Activated naive CD8-positive, alpha-beta T cell treated with anti-CD3 and anti-CD28 coated beads for 36 hours (primary cell): Measurements from ENCODE around the gene GGNBP2. TPM values are rescaled to one million over a fixed set of nuclear protein-coding genes. Genes with fewer than 3 reads are reported as not detected.

ENCODE experiments used
- DNase-seq: peaks from one replicate; pipeline ENCODE4 v3.0.0; 2021
- H3K27ac Mint-ChIP-seq: one replicate; pipeline ENCODE4 v1.8.0; 2022; ENCODE audit warnings: mild to moderate bottlenecking, moderate library complexity, mixed read lengths
- H3K27me3 Mint-ChIP-seq: one replicate; pipeline ENCODE4 v1.8.0; 2022; ENCODE audit warnings: mild to moderate bottlenecking, mixed read lengths
- H3K36me3 Mint-ChIP-seq: one replicate; pipeline ENCODE4 v1.8.0; 2021; ENCODE audit warnings: mild to moderate bottlenecking, mixed read lengths
- H3K4me1 Mint-ChIP-seq: one replicate; pipeline ENCODE4 v1.8.0; 2021; ENCODE audit warnings: mixed read lengths
- H3K4me3 Mint-ChIP-seq: one replicate; pipeline ENCODE4 v1.8.0; 2022; ENCODE audit warnings: mild to moderate bottlenecking, moderate library complexity, mixed read lengths
- H3K9me3 Mint-ChIP-seq: one replicate; pipeline ENCODE4 v1.8.0; 2022; ENCODE audit warnings: mixed read lengths
- total RNA-seq, 2 experiments: library from RNA; stranded (reverse); gene quantifications; one replicate each; pipeline ENCODE4 v1.2.3, GENCODE V29; 2021

GGNBP2 gene
- total RNA-seq, 2 experiments from 2014 or later, result 72.8 to 74.6 TPM

DNA sequence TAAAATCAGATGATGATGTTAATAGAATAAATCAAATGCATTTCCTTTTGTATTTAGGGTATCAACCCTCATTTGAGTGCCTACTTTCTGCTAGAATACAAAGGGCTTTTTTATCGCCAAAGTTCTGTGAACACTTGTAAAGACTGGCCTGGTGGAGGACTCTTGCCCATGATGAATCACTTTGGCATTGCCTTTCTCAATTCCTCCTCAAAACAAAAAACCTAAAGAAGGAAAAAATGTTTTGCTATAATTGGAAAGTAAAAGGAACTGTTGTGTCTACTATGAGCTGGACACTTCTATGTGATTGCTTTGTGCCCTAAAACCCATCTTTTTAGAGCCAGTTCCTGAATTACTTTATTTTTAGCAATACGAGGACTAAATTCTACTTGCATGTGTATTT is 34.0 kb downstream of the GGNBP2 start:
- no peaks in the 10 kb centered on the region for H3K9me3 Mint-ChIP-seq
- H3K4me1 Mint-ChIP-seq, result peaks cover 7% of the 10 kb centered on the region
- H3K4me3 Mint-ChIP-seq, result no peak overlapping the region
- H3K36me3 Mint-ChIP-seq, result peaks cover 24% of the 10 kb centered on the region
- H3K27me3 Mint-ChIP-seq, result no peaks in the 10 kb centered on the region
- H3K27ac Mint-ChIP-seq, result no peak overlapping the region
- no peak for DNase-seq

DNA sequence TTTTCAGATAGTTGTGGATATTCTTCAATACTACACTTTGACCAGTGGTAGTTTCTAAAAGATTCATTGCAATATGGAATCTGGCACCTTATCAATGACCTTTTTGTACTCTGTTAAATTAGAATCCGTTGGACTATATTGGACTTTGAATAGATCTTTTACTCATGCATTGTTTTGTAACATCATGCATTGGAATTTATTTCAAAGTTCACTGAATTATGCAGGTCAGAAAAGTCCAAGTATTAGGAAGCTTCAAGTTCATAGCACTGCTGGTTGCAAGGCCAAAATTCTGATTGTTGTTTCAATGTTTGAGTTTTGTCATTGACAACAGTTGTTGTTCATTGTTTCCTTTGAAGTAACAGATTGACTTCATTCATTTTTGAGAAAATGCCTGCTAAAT is 39.1 kb downstream of the GGNBP2 start:
- Mint-ChIP-seq H3K4me3 (no peak overlapping the region), H3K4me1 (no peaks in the 10 kb centered on the region), H3K9me3 (no peaks in the 10 kb centered on the region), H3K36me3 (peaks cover 33% of the 10 kb centered on the region), H3K27ac (no peak overlapping the region), H3K27me3 (no peaks in the 10 kb centered on the region)
- DNase-seq, result no peak

DNA sequence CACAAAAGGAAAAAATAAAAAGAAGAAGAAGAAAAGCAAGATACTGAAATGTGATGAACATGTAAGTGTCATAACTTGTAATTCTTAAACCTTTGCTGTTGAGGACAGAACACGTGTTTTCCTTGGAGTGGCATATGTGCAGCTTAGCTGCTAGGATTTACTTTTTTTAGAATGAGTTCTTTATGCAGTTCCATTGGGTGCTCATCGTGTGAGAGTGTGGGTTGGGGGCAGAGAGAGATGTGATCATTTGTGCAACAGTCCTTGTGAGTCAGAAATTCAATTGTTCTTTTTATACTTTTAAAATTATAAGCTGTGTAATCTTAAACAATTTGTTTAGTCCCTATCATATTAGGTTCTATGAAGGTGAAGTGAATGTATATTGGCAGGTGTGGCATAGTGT is 41.4 kb downstream of the GGNBP2 start:
- peaks cover 10% of the 10 kb centered on the region for H3K4me1 Mint-ChIP-seq
- H3K9me3 Mint-ChIP-seq, result no peaks in the 10 kb centered on the region
- no peak for DNase-seq
- no peak overlapping the region for H3K4me3 Mint-ChIP-seq
- peaks cover 20% of the 10 kb centered on the region for H3K36me3 Mint-ChIP-seq
- no peak overlapping the region for H3K27ac Mint-ChIP-seq
- H3K27me3 Mint-ChIP-seq, result no peaks in the 10 kb centered on the region

DNA sequence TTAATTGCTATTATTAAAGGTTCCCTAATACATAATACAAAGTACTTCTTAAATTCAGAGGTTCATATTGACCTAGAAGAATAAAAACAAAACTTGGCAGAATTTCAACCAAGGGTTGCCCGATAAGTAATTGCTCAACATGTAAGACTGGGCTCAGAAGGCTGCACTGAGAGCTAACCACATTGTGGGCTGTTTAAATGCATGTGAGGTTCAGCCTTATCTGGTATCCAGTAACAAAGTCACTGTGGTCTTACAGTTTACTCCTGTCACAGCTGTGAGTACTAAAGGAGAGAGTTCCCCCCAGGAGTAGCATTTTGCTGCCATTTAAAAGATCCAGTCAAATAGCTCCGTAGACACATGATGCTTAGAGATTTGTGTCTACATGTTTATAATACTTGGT is 45.4 kb downstream of the GGNBP2 start:
- no peaks in the 10 kb centered on the region for H3K9me3 Mint-ChIP-seq
- peaks cover 26% of the 10 kb centered on the region for H3K4me1 Mint-ChIP-seq
- H3K27ac Mint-ChIP-seq, result peak overlapping the region; percentile 36
- H3K27me3 Mint-ChIP-seq, result no peaks in the 10 kb centered on the region
- H3K4me3 Mint-ChIP-seq, result no peak overlapping the region
- H3K36me3 Mint-ChIP-seq, result peaks cover 23% of the 10 kb centered on the region
- no peak for DNase-seq

DNA sequence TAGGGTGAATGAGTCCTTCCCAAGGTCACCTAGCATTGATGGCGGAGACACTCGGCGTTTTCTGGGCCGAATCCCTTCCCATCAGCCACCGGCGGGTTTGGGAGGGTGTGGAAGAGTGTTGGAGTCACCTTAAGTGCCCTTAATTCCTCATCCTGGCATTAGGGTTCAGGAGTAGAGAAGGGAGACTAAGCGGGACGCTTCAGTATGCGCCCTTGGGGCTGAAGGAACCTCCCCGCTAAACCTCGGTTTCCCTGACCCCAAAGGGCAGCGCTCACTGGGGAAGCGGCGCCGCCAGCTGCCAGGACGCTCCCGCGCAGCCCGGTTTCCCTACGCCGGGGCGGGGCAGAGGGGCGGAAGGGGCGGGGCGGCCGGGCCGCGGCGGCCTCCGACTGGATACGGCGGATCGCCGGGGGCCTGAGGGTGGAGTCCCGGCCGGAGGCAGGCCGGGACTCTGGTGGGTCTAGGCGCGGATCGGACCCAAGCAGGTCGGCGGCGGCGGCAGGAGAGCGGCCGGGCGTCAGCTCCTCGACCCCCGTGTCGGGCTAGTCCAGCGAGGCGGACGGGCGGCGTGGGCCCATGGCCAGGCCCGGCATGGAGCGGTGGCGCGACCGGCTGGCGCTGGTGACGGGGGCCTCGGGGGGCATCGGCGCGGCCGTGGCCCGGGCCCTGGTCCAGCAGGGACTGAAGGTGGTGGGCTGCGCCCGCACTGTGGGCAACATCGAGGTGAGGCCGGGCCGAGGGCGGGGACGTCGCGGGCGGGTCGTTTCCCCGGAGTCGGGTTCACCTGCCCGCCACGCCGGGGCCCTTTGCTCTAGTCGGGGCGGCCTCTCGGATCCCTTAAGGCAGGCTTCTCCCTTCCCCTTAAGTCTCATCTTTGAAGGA is 47.0 kb downstream of the GGNBP2 start, which contains the start of gene DHRS11:
DHRS11 (plus strand) TSS at position 446 of the 882 bp plus-strand sequence; CDS start at position 577, 131 bp downstream.
- peak within 1 kb of the TSS; percentile 78 for H3K27ac Mint-ChIP-seq
- no peaks in the 10 kb centered on the region for H3K27me3 Mint-ChIP-seq
- peak; percentile 86 for DNase-seq
- H3K9me3 Mint-ChIP-seq, result no peaks in the 10 kb centered on the region
- H3K4me1 Mint-ChIP-seq, result peaks cover 26% of the 10 kb centered on the region
- peaks cover 18% of the 10 kb centered on the region for H3K36me3 Mint-ChIP-seq
- peak within 1 kb of the TSS; percentile 78 for H3K4me3 Mint-ChIP-seq

DNA sequence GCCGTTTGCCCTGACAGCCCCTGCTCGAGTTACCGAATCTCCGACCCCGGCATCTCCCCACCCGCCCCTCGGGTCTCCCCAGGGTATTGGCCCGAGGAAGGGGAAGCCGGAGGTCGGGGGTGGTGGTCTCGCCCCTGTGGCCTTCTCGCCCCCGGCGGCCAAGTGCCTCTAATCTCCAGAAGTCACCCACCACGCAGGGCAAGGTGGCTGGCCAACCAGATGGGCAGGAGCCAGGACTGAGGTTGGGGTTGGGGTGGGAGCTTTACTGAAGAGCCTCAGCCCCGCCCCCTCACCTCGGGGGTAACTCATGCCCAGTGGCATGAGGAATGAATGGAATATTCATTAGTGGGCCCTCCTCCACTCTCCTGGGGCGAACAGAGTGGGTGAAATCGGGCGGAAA is 47.6 kb downstream of the GGNBP2 start:
- DNase-seq, result peak; percentile 24
- H3K36me3 Mint-ChIP-seq, result peaks cover 13% of the 10 kb centered on the region
- H3K27me3 Mint-ChIP-seq, result no peaks in the 10 kb centered on the region
- peak overlapping the region; percentile 78 for H3K4me3 Mint-ChIP-seq
- peaks cover 26% of the 10 kb centered on the region for H3K4me1 Mint-ChIP-seq
- no peaks in the 10 kb centered on the region for H3K9me3 Mint-ChIP-seq
- H3K27ac Mint-ChIP-seq, result no peak overlapping the region

DNA sequence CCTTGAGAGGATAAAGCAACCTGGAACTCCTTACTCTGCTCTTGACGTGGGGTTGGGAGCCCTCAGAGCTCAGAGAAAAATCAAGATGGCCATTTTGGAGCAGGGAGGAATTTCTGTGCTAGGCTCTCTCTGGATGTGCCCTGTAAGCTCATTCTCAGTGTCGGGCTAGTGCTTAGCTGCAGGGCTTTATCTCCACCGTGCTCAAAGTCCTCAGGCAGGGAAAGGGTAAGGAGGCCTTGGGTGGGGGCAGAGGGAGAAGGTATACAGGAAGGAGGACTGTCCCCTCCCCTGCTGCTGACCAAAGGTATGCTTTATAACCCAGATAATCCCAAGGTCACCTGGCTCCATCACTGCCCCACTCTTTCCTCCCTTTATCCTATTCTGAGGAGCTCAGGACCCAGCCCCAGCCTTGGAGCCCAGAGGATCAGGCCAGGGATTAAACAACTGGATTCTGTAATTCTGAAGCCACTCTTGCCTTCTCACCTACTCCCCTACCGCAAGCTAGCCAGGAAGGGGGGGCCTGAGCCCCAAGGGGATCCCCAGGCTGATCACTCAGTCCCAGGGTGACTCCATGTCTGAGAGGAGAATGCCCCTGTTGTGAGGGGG is 48.1 kb downstream of the GGNBP2 start:
- H3K27ac Mint-ChIP-seq, result no peak overlapping the region

DNA sequence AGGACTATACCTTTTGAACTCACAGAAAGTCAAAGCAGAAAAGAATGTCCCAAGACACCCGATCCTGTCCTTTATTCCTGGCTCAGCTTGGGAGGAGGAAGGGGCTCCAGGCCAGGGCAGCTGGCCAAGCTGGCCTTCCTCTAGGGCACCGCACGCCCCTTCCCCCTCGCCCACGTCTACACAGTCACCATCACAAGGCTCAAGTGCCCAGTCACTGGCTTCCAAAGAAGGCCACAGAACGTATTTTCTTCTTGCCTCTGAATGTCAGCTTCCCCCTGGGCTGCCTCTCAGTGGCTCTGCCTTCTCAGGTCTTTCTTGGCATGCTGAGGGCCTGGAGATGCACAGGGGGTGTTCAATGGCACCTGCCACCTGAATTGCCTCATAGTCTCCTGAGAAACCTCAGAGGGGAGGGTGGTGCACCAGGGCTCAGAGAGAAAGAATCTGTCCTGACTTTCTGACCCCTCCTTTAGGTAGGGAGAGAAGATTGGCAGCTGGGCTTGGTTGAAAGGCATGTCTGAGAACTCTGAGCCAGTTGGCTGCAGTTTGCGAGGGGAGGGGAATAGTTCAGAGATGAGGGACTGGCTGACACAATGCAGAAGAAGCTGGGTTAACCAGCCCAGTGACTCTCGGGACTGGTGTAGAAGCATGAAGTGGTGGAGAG is 49.1 kb downstream of the GGNBP2 start:
- Mint-ChIP-seq H3K27me3 (no peaks in the 10 kb centered on the region), H3K4me1 (peaks cover 26% of the 10 kb centered on the region), H3K9me3 (no peaks in the 10 kb centered on the region), H3K4me3 (no peak overlapping the region), H3K27ac (no peak overlapping the region), H3K36me3 (peaks cover 8% of the 10 kb centered on the region)
- DNase-seq, result no peak

More for the DNA sequence above, 48.1 kb downstream of the GGNBP2 start:
- peak overlapping the region; percentile 78 for H3K4me3 Mint-ChIP-seq
- no peak for DNase-seq
- H3K9me3 Mint-ChIP-seq, result no peaks in the 10 kb centered on the region
- H3K36me3 Mint-ChIP-seq, result peaks cover 11% of the 10 kb centered on the region
- H3K4me1 Mint-ChIP-seq, result peaks cover 26% of the 10 kb centered on the region
- H3K27me3 Mint-ChIP-seq, result no peaks in the 10 kb centered on the region

DNA sequence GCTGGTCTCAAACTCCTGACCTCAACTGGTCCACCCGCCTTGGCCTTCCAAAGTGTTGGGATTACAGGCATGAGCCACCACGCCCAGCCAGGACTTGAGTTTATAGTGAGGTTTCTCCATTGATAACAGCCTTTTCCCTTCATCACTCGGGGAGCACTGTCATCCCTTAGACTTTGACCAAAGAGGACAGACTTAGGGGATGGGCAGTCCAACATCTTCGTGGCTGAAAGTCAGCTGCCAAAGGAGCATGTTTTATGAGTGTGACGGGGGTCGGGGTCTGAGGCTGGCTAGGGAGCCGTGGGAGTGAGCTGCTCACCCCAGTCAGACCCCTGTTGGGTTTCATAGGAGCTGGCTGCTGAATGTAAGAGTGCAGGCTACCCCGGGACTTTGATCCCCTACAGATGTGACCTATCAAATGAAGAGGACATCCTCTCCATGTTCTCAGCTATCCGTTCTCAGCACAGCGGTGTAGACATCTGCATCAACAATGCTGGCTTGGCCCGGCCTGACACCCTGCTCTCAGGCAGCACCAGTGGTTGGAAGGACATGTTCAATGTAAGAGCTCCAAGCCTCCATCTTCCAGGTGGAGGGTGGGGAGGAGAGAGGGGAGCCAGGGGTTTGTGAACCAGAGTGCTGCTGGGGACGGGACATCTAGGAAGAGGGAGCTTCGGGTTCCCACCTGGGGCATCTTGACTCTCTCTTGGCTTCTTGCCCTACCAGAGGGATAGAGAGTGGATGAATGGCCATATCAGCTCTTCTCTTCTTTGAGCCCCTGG is 50.1 kb downstream of the GGNBP2 start:
- Mint-ChIP-seq H3K4me3 (no peak overlapping the region), H3K27me3 (no peaks in the 10 kb centered on the region), H3K9me3 (no peaks in the 10 kb centered on the region), H3K4me1 (peaks cover 26% of the 10 kb centered on the region), H3K27ac (no peak overlapping the region), H3K36me3 (peaks cover 8% of the 10 kb centered on the region)
- DNase-seq, result no peak

DNA sequence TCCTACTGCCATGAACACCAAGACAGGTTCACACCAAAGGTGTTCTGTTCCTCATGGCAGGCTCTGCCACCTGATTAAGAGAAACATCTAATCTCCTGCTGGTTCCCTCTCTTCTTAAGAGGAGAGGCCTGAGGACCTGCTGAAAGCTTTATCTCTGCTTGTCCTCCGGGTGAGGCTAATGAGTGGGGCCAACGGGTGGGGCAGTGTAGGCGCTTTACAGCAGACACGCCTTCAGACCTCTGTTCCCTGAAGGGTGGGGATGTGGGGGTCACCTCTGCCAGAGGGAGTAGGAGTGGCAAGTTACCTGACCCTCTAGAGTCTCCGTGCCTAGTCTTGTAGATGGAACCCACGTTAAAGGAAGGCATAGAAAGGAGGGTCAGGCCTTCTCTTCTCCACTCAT is 52.5 kb downstream of the GGNBP2 start:
- Mint-ChIP-seq H3K4me1 (peaks cover 21% of the 10 kb centered on the region), H3K27ac (no peak overlapping the region), H3K36me3 (peaks cover 12% of the 10 kb centered on the region), H3K4me3 (no peak overlapping the region), H3K9me3 (no peaks in the 10 kb centered on the region), H3K27me3 (no peaks in the 10 kb centered on the region)
- DNase-seq, result no peak

DNA sequence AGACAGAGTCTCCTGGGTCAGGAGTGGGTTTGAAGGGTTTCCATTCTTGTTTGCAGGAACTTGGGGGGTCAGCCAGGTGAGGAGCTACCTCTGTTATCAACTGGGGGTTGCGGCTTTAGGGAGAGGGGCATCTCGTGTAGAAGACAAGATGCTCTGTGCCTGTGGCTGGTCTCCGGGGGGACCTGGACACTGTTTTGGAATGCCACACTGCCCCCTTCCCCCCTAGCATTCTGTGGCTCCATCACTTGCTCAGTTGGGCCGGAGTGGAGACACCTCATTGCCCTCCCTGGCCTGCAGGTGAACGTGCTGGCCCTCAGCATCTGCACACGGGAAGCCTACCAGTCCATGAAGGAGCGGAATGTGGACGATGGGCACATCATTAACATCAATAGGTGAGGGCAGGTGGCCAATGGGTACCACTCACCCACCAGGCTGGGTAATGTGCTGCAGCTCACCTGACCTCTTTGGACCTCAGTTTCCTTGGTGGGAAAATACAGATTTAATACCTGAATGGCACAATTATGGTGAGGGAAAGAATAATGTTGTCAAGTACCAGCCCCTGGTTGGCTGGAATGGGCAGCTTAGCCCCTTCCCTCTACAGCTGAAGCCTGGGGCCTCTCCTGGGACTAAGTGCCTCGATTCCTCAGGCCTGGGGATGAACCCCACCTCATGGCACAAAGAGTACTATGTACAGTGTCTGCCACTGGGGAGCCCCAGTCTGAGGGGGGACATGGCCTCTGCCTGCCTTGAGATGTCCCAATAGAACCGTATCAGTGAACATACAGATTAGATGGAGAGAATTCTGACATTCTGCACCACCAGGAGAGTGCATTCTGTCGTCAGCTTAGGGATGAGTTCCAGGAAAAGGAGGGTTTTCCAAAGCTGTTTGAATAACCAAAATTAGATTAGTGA is 53.4 kb downstream of the GGNBP2 start:
- no peak overlapping the region for H3K4me3 Mint-ChIP-seq
- H3K27me3 Mint-ChIP-seq, result no peaks in the 10 kb centered on the region
- no peaks in the 10 kb centered on the region for H3K9me3 Mint-ChIP-seq
- peaks cover 13% of the 10 kb centered on the region for H3K4me1 Mint-ChIP-seq
- no peak overlapping the region for H3K27ac Mint-ChIP-seq
- no peak for DNase-seq
- peaks cover 12% of the 10 kb centered on the region for H3K36me3 Mint-ChIP-seq

DNA sequence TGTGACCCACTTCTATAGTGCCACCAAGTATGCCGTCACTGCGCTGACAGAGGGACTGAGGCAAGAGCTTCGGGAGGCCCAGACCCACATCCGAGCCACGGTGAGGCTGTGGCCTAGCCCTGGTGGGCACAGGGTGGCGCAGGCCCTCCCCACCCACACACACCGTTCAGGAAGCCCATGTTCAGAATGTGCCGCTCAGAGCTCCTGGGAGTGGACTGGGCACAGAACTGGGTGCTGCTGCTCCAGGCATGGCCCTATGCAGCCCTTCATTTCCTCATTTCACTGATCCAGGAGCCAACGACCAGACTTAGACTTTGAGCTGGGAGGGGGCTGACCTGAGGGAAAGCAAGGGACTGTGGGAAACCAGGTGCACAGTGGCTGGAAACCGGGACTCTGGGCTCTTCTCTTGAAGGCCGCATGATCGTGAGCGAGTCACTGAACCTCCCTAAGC is 54.3 kb downstream of the GGNBP2 start:
- Mint-ChIP-seq H3K36me3 (peaks cover 14% of the 10 kb centered on the region), H3K27ac (no peak overlapping the region), H3K27me3 (no peaks in the 10 kb centered on the region), H3K4me1 (peaks cover 11% of the 10 kb centered on the region), H3K4me3 (no peak overlapping the region), H3K9me3 (no peaks in the 10 kb centered on the region)
- no peak for DNase-seq

DNA sequence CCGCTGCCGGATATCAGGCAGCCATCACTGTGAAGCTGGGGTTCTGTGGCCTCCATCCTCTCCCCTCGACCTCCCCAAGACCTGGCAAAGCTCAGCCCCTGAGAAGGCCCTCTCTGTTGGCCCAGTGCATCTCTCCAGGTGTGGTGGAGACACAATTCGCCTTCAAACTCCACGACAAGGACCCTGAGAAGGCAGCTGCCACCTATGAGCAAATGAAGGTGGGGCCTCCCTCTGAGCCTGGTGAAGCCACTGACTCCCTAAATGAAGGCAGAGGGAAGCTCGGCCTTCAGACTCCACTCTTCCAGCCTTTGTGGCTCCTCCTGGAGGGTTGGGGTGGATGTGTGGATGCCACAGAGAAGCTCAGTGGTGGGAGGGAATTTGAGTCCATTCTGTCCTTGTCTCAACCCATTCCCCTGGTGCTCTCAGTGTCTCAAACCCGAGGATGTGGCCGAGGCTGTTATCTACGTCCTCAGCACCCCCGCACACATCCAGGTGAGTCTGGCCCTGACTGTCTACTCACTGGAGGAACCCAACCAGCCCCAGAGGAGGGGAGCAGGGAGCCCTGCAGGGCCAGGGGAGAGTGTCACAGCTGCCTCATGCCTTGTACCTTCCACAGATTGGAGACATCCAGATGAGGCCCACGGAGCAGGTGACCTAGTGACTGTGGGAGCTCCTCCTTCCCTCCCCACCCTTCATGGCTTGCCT is 55.0 kb downstream of the GGNBP2 start:
- H3K9me3 Mint-ChIP-seq, result no peaks in the 10 kb centered on the region
- H3K4me3 Mint-ChIP-seq, result no peak overlapping the region
- H3K36me3 Mint-ChIP-seq, result peaks cover 20% of the 10 kb centered on the region
- H3K27ac Mint-ChIP-seq, result no peak overlapping the region
- no peaks in the 10 kb centered on the region for H3K27me3 Mint-ChIP-seq
- H3K4me1 Mint-ChIP-seq, result peaks cover 18% of the 10 kb centered on the region
- no peak for DNase-seq
